Kidney (tissue), 14 donors: ENCODE results near the gene ZNRF3. TPM values are rescaled to one million over a fixed set of nuclear protein-coding genes. Genes with fewer than 3 reads are reported as not detected.

ENCODE experiments used
- DNase-seq, 5 donors: peaks; one replicate each; pipeline ENCODE4 v3.0.0-alpha.2; 2013 to 2020
- FAIRE-seq: peaks from 2 replicates; lab custom pipeline; 2012; peaks lifted over from hg19 to GRCh38; lab: Jason Lieb, UNC
- H3K27ac ChIP-seq, 2 donors: one replicate each; pipeline ENCODE4 v1.7.0; 2013; ENCODE audit warnings: low read depth in 2 of 2, low read length in 2 of 2, inconsistent platforms in 1 of 2
- H3K27me3 ChIP-seq: one replicate; pipeline ENCODE4 v1.7.1; 2013; ENCODE audit warnings: low read length, inconsistent platforms; ENCODE audit not compliant: control insufficient read depth, insufficient read depth
- H3K36me3 ChIP-seq, 3 donors: one replicate each; pipeline versions ENCODE4 v1.7.0 to v1.7.1; 2013; ENCODE audit warnings: low read length in 3 of 3, control low read depth in 1 of 3, inconsistent platforms in 1 of 3; ENCODE audit not compliant: insufficient read depth in 3 of 3, control insufficient read depth in 2 of 3
- H3K4me1 ChIP-seq, 3 donors: one replicate each; pipeline versions ENCODE4 v1.7.0 to v1.7.1; 2013; ENCODE audit warnings: low read length in 3 of 3, inconsistent platforms in 1 of 3, low read depth in 1 of 3; ENCODE audit not compliant: control insufficient read depth in 2 of 3, insufficient read depth in 2 of 3
- H3K4me3 ChIP-seq, 3 donors: one replicate each; pipeline versions ENCODE4 v1.7.0 to v1.8.1; 2013; ENCODE audit warnings: low read length in 3 of 3, control low read depth in 1 of 3, inconsistent platforms in 1 of 3
- H3K9ac ChIP-seq, 3 donors: one replicate each; pipeline versions ENCODE4 v1.7.0 to v1.7.1; 2013; ENCODE audit warnings: low read length in 3 of 3, control low read depth in 1 of 3, inconsistent platforms in 1 of 3
- H3K9me3 ChIP-seq, 3 donors: one replicate each; pipeline versions ENCODE4 v1.7.0 to v1.7.1; 2013; ENCODE audit warnings: low read length in 3 of 3, control low read depth in 1 of 3, inconsistent platforms in 1 of 3; ENCODE audit not compliant: control insufficient read depth in 2 of 3, insufficient read depth in 1 of 3
- CTCF ChIP-seq: IDR thresholded peaks from 3 replicates; pipeline ENCODE4 v1.5.1; 2012; ENCODE audit warnings: mild to moderate bottlenecking, moderate library complexity, borderline replicate concordance; ENCODE audit not compliant: insufficient read depth; ENCODE audit errors: extremely low read depth
- intact Hi-C: fragments of 100-400 bp; cut with DNase I; formaldehyde crosslinking; loops from one replicate; pipeline ENCODE4 v1.11.1; 2022
- polyA plus RNA-seq: library from polyadenylated mRNA; stranded (reverse); fragments of 350-450 nt; fragmentation: Illumina TruSeq; extraction: RNeasy Lipid Tissue Mini Kit (QIAGEN cat#74804); gene quantifications from one replicate; pipeline ENCODE4 v1.2.3, GENCODE V29; 2014; ENCODE audit warnings: low read depth, low replicate concordance; ENCODE audit not compliant: insufficient read depth
- total RNA-seq: library from RNA; stranded (reverse); fragmentation: NEBNext Ultra II Directional; extraction: Animal tissue kit (Norgen Biotek cat#: 25700); gene quantifications from one replicate; pipeline ENCODE4 v1.2.1, GENCODE V29; 2021
- donor health status: control.
- donor health status: control.
- donor health status: control.
- donor health status: control.
- donor health status: control.
- donor health status: DM: yes; HTN: yes; CAD: no.
- donor health status: Normal renal cell carcinoma (clear cell type).

The ZNRF3 gene
- total and polyA plus RNA-seq, 2 donors from 2014 or later: 6.8 to 24.4 TPM

DNA sequence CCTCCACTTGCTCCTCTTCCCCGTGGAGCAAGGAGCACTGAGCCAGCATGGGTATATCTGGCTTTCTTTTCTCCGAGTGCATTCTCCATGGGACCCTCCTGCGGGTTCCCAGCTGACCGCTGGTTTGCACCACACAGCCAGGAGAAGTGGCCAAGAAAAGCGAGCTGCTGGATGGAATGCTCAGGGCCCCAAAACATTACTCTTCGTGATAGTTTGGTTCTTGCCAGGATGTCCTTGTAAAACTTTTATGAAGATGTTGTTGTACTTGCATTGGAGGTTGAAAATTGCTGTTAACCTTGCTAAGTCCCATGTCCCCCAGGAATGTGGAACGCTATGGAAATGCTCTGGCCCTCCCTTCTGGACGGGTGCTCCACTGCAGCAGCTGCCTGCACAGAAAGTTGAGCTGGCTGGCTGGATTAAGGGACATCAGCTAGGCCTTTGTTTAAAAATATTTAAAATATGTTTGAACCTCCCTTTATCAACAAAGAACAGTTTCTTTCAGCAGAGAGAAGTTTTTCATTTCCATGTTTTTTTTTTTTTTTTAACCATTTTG, 68.7 kb downstream of the ZNRF3 start:
- H3K27ac ChIP-seq: peak overlapping the region in 1 of 2 donors; percentile 18
- H3K27me3 ChIP-seq: no peaks in the 10 kb centered on the region
- FAIRE-seq (no peak), DNase-seq (peak in 4 of 5 donors; percentile 59 to 88 (median 67))
- H3K9ac ChIP-seq: no peak overlapping the region
- no peaks in the 10 kb centered on the region for H3K36me3 ChIP-seq
- H3K4me3 ChIP-seq: no peak overlapping the region
- intact Hi-C loops: no loop called here
- peaks cover 13 to 47% (median 22%) of the 10 kb centered on the region in 3 donors for H3K4me1 ChIP-seq
- TF ChIP-seq CTCF: peak; percentile 24
- peaks cover 0 to 6% (median 2%) of the 10 kb centered on the region in 3 donors for H3K9me3 ChIP-seq

GRCh38 chr22:28952857-28953256, 69.5 kb downstream of the ZNRF3 start:
- Histone ChIP-seq H3K9ac (peak overlapping the region in 1 of 3 donors; percentile 7), H3K4me1 (peaks cover 13 to 47% (median 22%) of the 10 kb centered on the region in 3 donors), H3K27ac (peak overlapping the region; percentile 59 to 62), H3K27me3 (no peaks in the 10 kb centered on the region), H3K9me3 (no peaks in the 10 kb centered on the region), H3K4me3 (no peak overlapping the region), H3K36me3 (no peaks in the 10 kb centered on the region)
- DNase-seq (peak in 3 of 5 donors; percentile 38 to 72 (median 62)), FAIRE-seq (no peak)
- no peak for TF ChIP-seq CTCF
- intact Hi-C loops: no loop called here

DNA sequence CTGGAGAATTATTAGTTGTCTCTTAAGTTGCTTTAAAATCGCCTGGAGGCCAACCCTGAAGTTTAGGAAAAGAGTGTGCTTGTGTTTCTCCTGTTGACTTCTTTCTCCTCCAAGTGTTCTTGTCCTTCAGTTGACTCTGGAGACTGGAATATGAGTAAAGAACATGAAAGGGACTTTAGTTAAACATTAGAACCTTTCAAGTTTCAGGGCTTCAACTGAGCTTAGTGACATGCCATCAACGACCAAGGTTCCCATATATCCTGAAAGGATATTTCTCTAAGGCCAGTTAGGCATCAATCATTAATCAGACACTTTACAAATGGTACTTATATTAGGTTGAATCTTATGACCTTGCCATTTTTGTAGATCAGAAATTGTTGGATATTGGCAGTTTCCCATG, 70.0 kb downstream of the ZNRF3 start:
- Histone ChIP-seq H3K9ac (peak overlapping the region in 1 of 3 donors; percentile 7), H3K4me3 (no peak overlapping the region), H3K4me1 (peaks cover 13 to 51% (median 24%) of the 10 kb centered on the region in 3 donors), H3K9me3 (no peaks in the 10 kb centered on the region), H3K27me3 (no peaks in the 10 kb centered on the region), H3K36me3 (no peaks in the 10 kb centered on the region), H3K27ac (peak overlapping the region; percentile 59 to 62)
- DNase-seq: no peak
- no peak for FAIRE-seq
- TF ChIP-seq CTCF: no peak
- intact Hi-C loops: no loop called here
